ENCODE measurements around the gene CIRBP. TPM values are rescaled to one million over a fixed set of nuclear protein-coding genes. Genes with fewer than 3 reads are reported as not detected.

CIRBP gene
- total RNA-seq (2016; rRNA removed; fragmentation: Illumina TruSeq; extraction: Trizol), result 133 and 135 TPM in 2 replicates
- 96.6 and 116 TPM in 2 replicates for total RNA-seq (2016; cell fraction: cytosol; rRNA removed; fragmentation: Illumina TruSeq; extraction: Trizol; ENCODE audit: low read depth)
- total RNA-seq (2016; cell fraction: insoluble cytoplasmic fraction; rRNA removed; fragmentation: Illumina TruSeq; extraction: Trizol), result 122 and 153 TPM in 2 replicates
- 83.7 and 88.2 TPM in 2 replicates for total RNA-seq (2016; cell fraction: membrane; rRNA removed; fragmentation: Illumina TruSeq; extraction: Trizol)
- total RNA-seq (2016; cell fraction: nucleus; rRNA removed; fragmentation: Illumina TruSeq; extraction: Trizol), result 100 and 108 TPM in 2 replicates
- 140 and 177 TPM in 2 replicates for polyA plus RNA-seq (2011; rRNA removed)
- polyA plus RNA-seq (2011; cell fraction: cytosol; rRNA removed), result 120 and 152 TPM in 2 replicates
- polyA plus RNA-seq (2011; cell fraction: nucleus; rRNA removed), result 887 and 1,037 TPM in 2 replicates
- polyA plus RNA-seq (2012), result 154 and 221 TPM in 2 replicates
- polyA plus RNA-seq (2016; cell fraction: cytosol; fragmentation: Illumina TruSeq; extraction: Trizol; ENCODE audit: low read depth), result 39.2 and 45.5 TPM in 2 replicates
- polyA plus RNA-seq (2016; cell fraction: insoluble cytoplasmic fraction; fragmentation: Illumina TruSeq; extraction: Trizol; ENCODE audit: low read depth), result 156 and 182 TPM in 2 replicates
- 63.6 and 72.0 TPM in 2 replicates for polyA plus RNA-seq (2016; cell fraction: membrane; fragmentation: Illumina TruSeq; extraction: Trizol; ENCODE audit: low read depth)
- 293 and 318 TPM in 2 replicates for polyA plus RNA-seq (2016; cell fraction: nucleus; fragmentation: Illumina TruSeq; extraction: Trizol; ENCODE audit: insufficient read depth, low read depth)
- polyA minus RNA-seq (2011; rRNA and poly(A)+ RNA removed; ENCODE audit: low replicate concordance), result 38.8 and 49.7 TPM in 2 replicates
- 32.8 and 38.9 TPM in 2 replicates for polyA minus RNA-seq (2011; cell fraction: cytosol; rRNA and poly(A)+ RNA removed)
- 106 and 131 TPM in 2 replicates for polyA minus RNA-seq (2011; cell fraction: nucleus; rRNA and poly(A)+ RNA removed)
- Bru-seq, nascent RNA, result percentile 86 among the genes with signal in this experiment
- BruChase-seq, experiment 1, labeled RNA remaining after a 6-hour chase, result percentile 92 among the genes with signal in this experiment
- percentile 89 among the genes with signal in this experiment for BruChase-seq, experiment 2, labeled RNA remaining after a 2-hour chase
- long read RNA-seq, experiment 1, transcript CIRBP-201 (7 exons, 1,328 nt), result major isoform, 195 of 256 reads
- long read RNA-seq, experiment 1, transcript CIRBP-210 (8 exons, 938 nt), result minor isoform, 5 of 256 reads
- long read RNA-seq, experiment 1, partial matches to known transcripts, result 19 of 256 reads
- long read RNA-seq, experiment 1, other reads (novel, unspliced or antisense), result 27 of 256 reads
- long read RNA-seq, experiment 2, transcript CIRBP-210 (8 exons, 938 nt), result minor isoform, 18 of 231 reads
- long read RNA-seq, experiment 2, transcript CIRBP-201 (7 exons, 1,328 nt), result major isoform, 65 of 231 reads
- long read RNA-seq, experiment 2, transcript CIRBP-204 (7 exons, 870 nt), result minor isoform, 5 of 231 reads
- long read RNA-seq, experiment 2, partial matches to known transcripts, result 47 of 231 reads
- long read RNA-seq, experiment 2, other reads (novel, unspliced or antisense), result 88 of 231 reads

DNA sequence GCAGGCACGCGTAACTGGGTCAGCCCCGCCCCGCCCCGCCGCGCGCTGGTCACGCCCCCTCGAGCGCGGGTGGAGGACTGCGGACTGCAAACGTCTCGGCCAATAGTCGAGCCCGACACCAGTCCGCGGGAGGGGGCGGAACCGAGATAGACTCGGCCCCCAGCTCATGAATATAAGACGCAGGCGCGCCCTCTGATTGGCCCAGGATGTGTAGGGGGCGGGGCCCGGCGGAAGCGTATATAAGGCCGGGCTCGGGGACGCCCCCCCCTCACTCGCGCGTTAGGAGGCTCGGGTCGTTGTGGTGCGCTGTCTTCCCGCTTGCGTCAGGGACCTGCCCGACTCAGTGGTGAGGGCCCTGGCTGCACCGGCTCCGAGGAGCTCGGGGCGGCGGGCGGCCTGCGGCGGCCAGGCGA, at the start of gene CIRBP:
Gene CIRBP, plus strand, starts transcription at position 268 of the 413 bp plus-strand sequence. CDS start 1,602 bp downstream, outside the sequence.
- intact Hi-C loops (cut with micrococcal nuclease; ENCODE audit: unreplicated experiment), result loop anchor here (1.0 kb wide), 1 partner anchor 25 kb away; no protein-coding TSS in a partner anchor
- H3K9ac ChIP-seq (ENCODE audit: insufficient read depth, low read depth, low read length), result peak within 1 kb of the TSS; percentile 90
- ChIA-PET CTCF (ENCODE audit: low intra/inter-chr PET ratio, low total read pairs) (no interaction called here), POLR2A (interaction anchor here (0.5 to 11.5 kb wide), 53 partner anchors 10 to 409 kb away, joined by 3 to 668 read pairs (median 5); partner anchors contain the start of genes ARHGAP45, ATP5F1D, CBARP and CNN2)
- BruUV-seq (replicated peaks), result no TSS peak
- H3K27ac ChIP-seq (ENCODE audit: extremely low read length, insufficient read depth, low read length), result peak within 1 kb of the TSS; percentile 85
- in situ Hi-C loops (cut with HindIII; ENCODE audit: extremely low pct_ligation_motif_present, low pct_unique_long_range_greater_than_20kb), result no loop called here
- peak; percentile 96 for DNase-seq (ENCODE audit: low spot score)
- H2AFZ ChIP-seq (ENCODE audit: low read length), result no peak within 1 kb of the TSS
- peaks cover 36% of the 10 kb centered on the region for H4K20me1 ChIP-seq (ENCODE audit: insufficient read depth, low read length)
- H3K9me3 ChIP-seq (ENCODE audit: low read length), result no peaks in the 10 kb centered on the region
- H3K36me3 ChIP-seq (replicated peaks in 1 of 2; ENCODE audit: control insufficient read depth in 1 of 2, insufficient read depth in 2 of 2, low read length in 2 of 2), result peaks cover 15 to 36% of the 10 kb centered on the region in 2 experiments
- FAIRE-seq, result peak; percentile 37
- H3K4me3 ChIP-seq (replicated peaks in 1 of 3; ENCODE audit: insufficient read depth in 1 of 3, low read depth in 2 of 3, low read length in 3 of 3), result peak within 1 kb of the TSS; percentile 59 to 83 (median 62)
- H3K27me3 ChIP-seq (ENCODE audit: control insufficient read depth in 1 of 2, insufficient read depth in 2 of 2, low read length in 2 of 2), result no peaks in the 10 kb centered on the region
- ATAC-seq, result peak; percentile 45
- H3K4me2 ChIP-seq (ENCODE audit: low read depth, low read length), result peak within 1 kb of the TSS; percentile 100
- H3K79me2 ChIP-seq (ENCODE audit: insufficient read depth, low read length), result peaks cover 34% of the 10 kb centered on the region
- peaks cover 78% of the 10 kb centered on the region for H3K4me1 ChIP-seq (ENCODE audit: insufficient read depth, low read length)
- no CpG with 5 or more reads among the region's 50 CpGs for WGBS (ENCODE audit: low lambda C conversion rate)
- TF ChIP-seq HHEX (CRISPR knock-in tag; IDR thresholded peaks at IDR 0.05), result no peak
- TF ChIP-seq ZFP41 (CRISPR knock-in tag; IDR thresholded peaks at IDR 0.05; ENCODE audit: borderline replicate concordance), result no peak
- TF ChIP-seq, protein P1, sequence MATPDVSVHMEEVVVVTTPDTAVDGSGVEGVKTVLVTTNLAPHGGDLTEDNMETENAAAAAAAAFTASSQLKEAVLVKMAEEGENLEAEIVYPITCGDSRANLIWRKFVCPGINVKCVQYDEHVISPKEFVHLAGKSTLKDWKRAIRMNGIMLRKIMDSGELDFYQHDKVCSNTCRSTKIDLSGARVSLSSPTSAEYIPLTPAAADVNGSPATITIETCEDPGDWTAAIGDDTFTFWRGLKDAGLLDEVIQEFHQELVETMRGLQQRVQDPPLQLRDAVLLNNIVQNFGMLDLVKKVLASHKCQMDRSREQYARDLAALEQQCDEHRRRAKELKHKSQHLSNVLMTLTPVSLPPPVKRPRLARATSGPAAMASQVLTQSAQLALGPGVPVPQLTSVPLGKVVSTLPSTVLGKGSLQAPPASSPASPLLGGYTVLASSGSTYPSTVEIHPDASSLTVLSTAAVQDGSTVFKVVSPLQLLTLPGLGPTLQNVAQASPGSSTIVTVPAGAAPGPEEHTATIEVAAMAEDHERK (CRISPR knock-in tag; IDR thresholded peaks at IDR 0.05; ENCODE audit: low read depth), result no peak
- TF ChIP-seq KDM5B (CRISPR knock-in tag; IDR thresholded peaks at IDR 0.05; ENCODE audit: borderline replicate concordance), result no peak
- TF ChIP-seq JARID2 (CRISPR knock-in tag; IDR thresholded peaks at IDR 0.05; ENCODE audit: insufficient replicate concordance), result no peak
- TF ChIP-seq, protein P2, sequence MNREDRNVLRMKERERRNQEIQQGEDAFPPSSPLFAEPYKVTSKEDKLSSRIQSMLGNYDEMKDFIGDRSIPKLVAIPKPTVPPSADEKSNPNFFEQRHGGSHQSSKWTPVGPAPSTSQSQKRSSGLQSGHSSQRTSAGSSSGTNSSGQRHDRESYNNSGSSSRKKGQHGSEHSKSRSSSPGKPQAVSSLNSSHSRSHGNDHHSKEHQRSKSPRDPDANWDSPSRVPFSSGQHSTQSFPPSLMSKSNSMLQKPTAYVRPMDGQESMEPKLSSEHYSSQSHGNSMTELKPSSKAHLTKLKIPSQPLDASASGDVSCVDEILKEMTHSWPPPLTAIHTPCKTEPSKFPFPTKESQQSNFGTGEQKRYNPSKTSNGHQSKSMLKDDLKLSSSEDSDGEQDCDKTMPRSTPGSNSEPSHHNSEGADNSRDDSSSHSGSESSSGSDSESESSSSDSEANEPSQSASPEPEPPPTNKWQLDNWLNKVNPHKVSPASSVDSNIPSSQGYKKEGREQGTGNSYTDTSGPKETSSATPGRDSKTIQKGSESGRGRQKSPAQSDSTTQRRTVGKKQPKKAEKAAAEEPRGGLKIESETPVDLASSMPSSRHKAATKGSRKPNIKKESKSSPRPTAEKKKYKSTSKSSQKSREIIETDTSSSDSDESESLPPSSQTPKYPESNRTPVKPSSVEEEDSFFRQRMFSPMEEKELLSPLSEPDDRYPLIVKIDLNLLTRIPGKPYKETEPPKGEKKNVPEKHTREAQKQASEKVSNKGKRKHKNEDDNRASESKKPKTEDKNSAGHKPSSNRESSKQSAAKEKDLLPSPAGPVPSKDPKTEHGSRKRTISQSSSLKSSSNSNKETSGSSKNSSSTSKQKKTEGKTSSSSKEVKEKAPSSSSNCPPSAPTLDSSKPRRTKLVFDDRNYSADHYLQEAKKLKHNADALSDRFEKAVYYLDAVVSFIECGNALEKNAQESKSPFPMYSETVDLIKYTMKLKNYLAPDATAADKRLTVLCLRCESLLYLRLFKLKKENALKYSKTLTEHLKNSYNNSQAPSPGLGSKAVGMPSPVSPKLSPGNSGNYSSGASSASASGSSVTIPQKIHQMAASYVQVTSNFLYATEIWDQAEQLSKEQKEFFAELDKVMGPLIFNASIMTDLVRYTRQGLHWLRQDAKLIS (CRISPR knock-in tag; IDR thresholded peaks at IDR 0.05), result no peak
- no peak for TF ChIP-seq ZNF230 (CRISPR knock-in tag; IDR thresholded peaks at IDR 0.05)
- TF ChIP-seq SCMH1 (CRISPR knock-in tag; IDR thresholded peaks at IDR 0.05; ENCODE audit: borderline replicate concordance), result no peak
- TF ChIP-seq HOXA3 (CRISPR knock-in tag; IDR thresholded peaks at IDR 0.05), result peak; percentile 16; the same call in 1 of the 2 replicates
- TF ChIP-seq PAF1 (CRISPR knock-in tag; IDR thresholded peaks at IDR 0.05), result no peak
- no peak for TF ChIP-seq ZNF672 (CRISPR knock-in tag; IDR thresholded peaks at IDR 0.05)
- TF ChIP-seq KDM6A (CRISPR knock-in tag; IDR thresholded peaks at IDR 0.05; ENCODE audit: low read depth), result no peak
- peak; percentile 28; the same call in 1 of the 2 replicates for TF ChIP-seq FOSL2 (CRISPR knock-in tag; IDR thresholded peaks at IDR 0.05)

Data from HepG2 (cell line).